IMR-90 (cell line): ENCODE data around the gene TPCN1. TPM values are rescaled to one million over a fixed set of nuclear protein-coding genes. Genes with fewer than 3 reads are reported as not detected.

Experiments used
- ATAC-seq: fragments of 200-7000 bp; cut with Tn5 transposase; 2 replicates; pipeline ENCODE4 v1.9.1; 2020; ENCODE audit warnings: low read depth, mild to moderate bottlenecking, moderate library complexity
- BruUV-seq: library from RNA; stranded (reverse); fragments of 400-500 nt; replicated peaks from 2 replicates; lab custom pipeline; 2021; lab: Mats Ljungman, UMichigan
- CTCF ChIA-PET: fragments of 300-600 bp; formaldehyde crosslinking; extraction: SDS; loops from one replicate; lab custom pipeline; 2021; ENCODE audit warnings: antibody characterized with exemption; lab: Yijun Ruan, JAX
- POLR2A ChIA-PET: fragments of 300-600 bp; sonication (Branson Sonifier 250); formaldehyde crosslinking; loops from one replicate; lab custom pipeline; 2022; ENCODE audit warnings: antibody characterized with exemption; ENCODE audit not compliant: unreplicated experiment; lab: Charles Lee
- DNase-seq: peaks from one replicate; pipeline ENCODE4 v3.0.0; 2013
- H2AFZ ChIP-seq: replicated peaks from 2 replicates; pipeline ENCODE3; 2013; ENCODE audit warnings: low read length, mild to moderate bottlenecking; ENCODE audit not compliant: poor library complexity
- H2AK5ac ChIP-seq: 2 replicates; pipeline ENCODE4 v1.6.1; 2013; ENCODE audit warnings: low read depth, low read length, inconsistent platforms
- H2AK9ac ChIP-seq: replicated peaks from 2 replicates; pipeline ENCODE3; 2013; ENCODE audit warnings: mild to moderate bottlenecking, low read depth, low read length, moderate library complexity; ENCODE audit not compliant: poor library complexity
- H2BK120ac ChIP-seq: 2 replicates; pipeline ENCODE4 v1.6.1; 2013; ENCODE audit warnings: low read depth, low read length, inconsistent platforms
- H2BK15ac ChIP-seq: 3 replicates; pipeline ENCODE4 v1.6.1; 2013; ENCODE audit warnings: low read depth, low read length, inconsistent platforms
- H2BK20ac ChIP-seq: 2 replicates; pipeline ENCODE4 v1.6.1; 2013; ENCODE audit warnings: low read depth, mild to moderate bottlenecking, inconsistent platforms, low read length, moderate library complexity
- H2BK5ac ChIP-seq: 2 replicates; pipeline ENCODE4 v1.6.1; 2013; ENCODE audit warnings: mild to moderate bottlenecking, low read depth, low read length, inconsistent platforms; ENCODE audit not compliant: poor library complexity, severe bottlenecking
- H3K14ac ChIP-seq: replicated peaks from 2 replicates; pipeline ENCODE4 v1.6.1; 2013; ENCODE audit warnings: low read depth, low read length, inconsistent platforms
- H3K18ac ChIP-seq: 2 replicates; pipeline ENCODE4 v1.6.1; 2013; ENCODE audit warnings: low read depth, low read length, control low read depth
- H3K23ac ChIP-seq: 2 replicates; pipeline ENCODE4 v1.6.1; 2013; ENCODE audit warnings: low read depth, low read length, inconsistent platforms
- H3K27ac ChIP-seq: 2 replicates; pipeline ENCODE4 v1.5.1; 2013; ENCODE audit warnings: mild to moderate bottlenecking, control low read depth, low read length; ENCODE audit not compliant: insufficient read depth
- H3K27me3 ChIP-seq: 2 replicates; pipeline ENCODE4 v1.6.1; 2013; ENCODE audit warnings: low read length; ENCODE audit not compliant: control insufficient read depth, insufficient read depth
- H3K36me3 ChIP-seq: 2 replicates; pipeline ENCODE4 v1.6.1; 2013; ENCODE audit warnings: low read length, mixed read lengths; ENCODE audit not compliant: control insufficient read depth, insufficient read depth
- H3K4ac ChIP-seq: 2 replicates; pipeline ENCODE4 v1.6.1; 2013; ENCODE audit warnings: low read depth, low read length, inconsistent platforms
- H3K4me1 ChIP-seq: 2 replicates; pipeline ENCODE4 v1.6.1; 2013; ENCODE audit warnings: low read length, mixed read lengths; ENCODE audit not compliant: control insufficient read depth, insufficient read depth
- H3K4me2 ChIP-seq: 2 replicates; pipeline ENCODE4 v1.6.1; 2013; ENCODE audit warnings: low read depth, mild to moderate bottlenecking, control low read depth, low read length, moderate library complexity
- H3K4me3 ChIP-seq: 2 replicates; pipeline ENCODE4 v1.5.1; 2013; ENCODE audit warnings: low read depth, mild to moderate bottlenecking, control low read depth, low read length, moderate library complexity; ENCODE audit not compliant: insufficient read depth
- H3K56ac ChIP-seq: 2 replicates; pipeline ENCODE4 v1.6.1; 2013; ENCODE audit warnings: low read length, inconsistent platforms; ENCODE audit not compliant: insufficient read depth; ENCODE audit errors: extremely low read depth
- H3K79me1 ChIP-seq, 2 experiments: 2 replicates each; pipeline ENCODE4 v1.6.1; 2013; ENCODE audit warnings: low read length in 2 of 2, inconsistent platforms in 1 of 2, low read depth in 1 of 2
- H3K9ac ChIP-seq: 2 replicates; pipeline ENCODE4 v1.6.1; 2013; ENCODE audit warnings: low read depth, low read length, control low read depth
- H3K9me1 ChIP-seq: 2 replicates; pipeline ENCODE4 v1.6.1; 2013; ENCODE audit warnings: low read length, inconsistent platforms; ENCODE audit not compliant: insufficient read depth
- H3K9me3 ChIP-seq: 2 replicates; pipeline ENCODE4 v1.6.1; 2013; ENCODE audit warnings: low read length; ENCODE audit not compliant: control insufficient read depth, insufficient read depth
- H4K20me1 ChIP-seq: 2 replicates; pipeline ENCODE4 v1.6.1; 2013; ENCODE audit warnings: low read length, inconsistent platforms; ENCODE audit not compliant: insufficient read depth
- H4K5ac ChIP-seq: 2 replicates; pipeline ENCODE4 v1.6.1; 2013; ENCODE audit warnings: mild to moderate bottlenecking, low read depth, low read length, control low read depth
- H4K8ac ChIP-seq, 2 experiments: 2 replicates each; pipeline ENCODE4 v1.6.1; 2013; ENCODE audit warnings: low read depth in 2 of 2, low read length in 2 of 2, control low read depth in 1 of 2, inconsistent platforms in 1 of 2
- H4K91ac ChIP-seq: 2 replicates; pipeline ENCODE4 v1.6.1; 2013; ENCODE audit warnings: low read depth, low read length, inconsistent platforms; ENCODE audit not compliant: insufficient read depth
- ELK1 ChIP-seq: fragments of 150-350 bp; IDR thresholded peaks from 2 replicates; pipeline ENCODE4 v1.6.1; 2016; ENCODE audit warnings: low read depth, mild to moderate bottlenecking, low read length, moderate library complexity, borderline replicate concordance
- USF2 ChIP-seq: fragments of 150-350 bp; IDR thresholded peaks from 2 replicates; pipeline ENCODE4 v1.6.1; 2017; ENCODE audit warnings: mild to moderate bottlenecking, antibody characterized with exemption, low read length, low read depth
- WGBS, 2 experiments: methylation state at CpG; one replicate each; pipeline versions ENCODE4 v1.1.5 to v1.1.7; 2013; ENCODE audit warnings: missing lambda C conversion rate in 2 of 2; ENCODE audit not compliant: insufficient read length in 1 of 2; ENCODE audit errors: extremely low coverage in 2 of 2; 5-methylcytosine and 5-hydroxymethylcytosine counted together
- dilution Hi-C: fragments of 300-500 bp; cut with HindIII; formaldehyde crosslinking; loops from one replicate; pipeline ENCODE4 v1.14.3; 2018; ENCODE audit warnings: low sequenced_read_pairs; ENCODE audit not compliant: unreplicated experiment
- in situ Hi-C: fragments of 300-500 bp; cut with MboI; formaldehyde crosslinking; loops from 3 replicates; pipeline ENCODE4 v1.14.3; 2019; ENCODE audit warnings: low sequenced_read_pairs, inconsistent platforms, mixed read lengths
- intact Hi-C: fragments of 100-400 bp; cut with micrococcal nuclease; formaldehyde crosslinking; loops from 2 replicates; pipeline ENCODE4 v1.10.0; 2022
- polyA plus RNA-seq, 3 experiments: library from polyadenylated mRNA; depleted of rRNA; stranded (reverse); fragments of >200 nt; gene quantifications; 2 replicates each; pipeline ENCODE4 v1.2.3, GENCODE V29; 2012; ENCODE audit warnings: low replicate concordance in 1 of 3
- total RNA-seq: library from RNA; depleted of rRNA; stranded (reverse); fragments of >200 nt; gene quantifications from 2 replicates; pipeline ENCODE4 v1.2.3, GENCODE V29; 2012

The TPCN1 gene
- total and polyA plus RNA-seq, 2 of the 4 experiments (the other 2 are of a cell fraction) = 2.0 to 13.2 TPM

GRCh38 chr12:113190761-113191160, 30.5 kb upstream of the TPCN1 start:
- peaks cover 13% of the 10 kb centered on the region for H3K4me1 ChIP-seq
- DNase-seq (peak; percentile 45), ATAC-seq (no peak)
- H2BK120ac ChIP-seq = no peak overlapping the region
- H3K36me3 ChIP-seq = peaks cover 13% of the 10 kb centered on the region
- no peak overlapping the region for H2BK5ac ChIP-seq
- H4K5ac ChIP-seq = no peak overlapping the region
- no peak overlapping the region for H4K8ac ChIP-seq
- TF ChIP-seq USF2 = peak; percentile 83
- no peak for TF ChIP-seq ELK1
- H3K23ac ChIP-seq = no peak overlapping the region
- ChIA-PET CTCF (no interaction called here), POLR2A (no interaction called here)
- H3K14ac ChIP-seq = no peak overlapping the region
- no peak overlapping the region for H4K91ac ChIP-seq
- BruUV-seq = no TSS peak
- H2AFZ ChIP-seq = no peak overlapping the region
- dilution Hi-C loops (no loop called here), intact Hi-C loops (loop anchor here (10.0 kb wide), 1 partner anchor 164 kb away; the partner anchor contains the start of gene PLBD2), in situ Hi-C loops (loop anchor here (25.0 kb wide), 1 partner anchor 1222 kb away; the partner anchor contains the start of gene TBX5)
- no peak overlapping the region for H3K4me3 ChIP-seq
- H2BK15ac ChIP-seq = no peak overlapping the region
- no peak overlapping the region for H3K27ac ChIP-seq
- no peak overlapping the region for H3K9ac ChIP-seq
- H3K4ac ChIP-seq = no peak overlapping the region
- no peak overlapping the region for H2BK20ac ChIP-seq
- no peaks in the 10 kb centered on the region for H3K9me3 ChIP-seq
- no peak overlapping the region for H3K18ac ChIP-seq
- no peak overlapping the region for H2AK9ac ChIP-seq
- H3K56ac ChIP-seq = no peak overlapping the region
- peaks cover 5% of the 10 kb centered on the region; the same call in 1 of the 2 replicates for H3K9me1 ChIP-seq
- no peak overlapping the region for H2AK5ac ChIP-seq
- H3K27me3 ChIP-seq = no peaks in the 10 kb centered on the region
- H4K20me1 ChIP-seq = no peaks in the 10 kb centered on the region
- WGBS, 2 experiments = 60% methylated on average over 1 of the region's 4 CpGs; no CpG with 5 or more reads in 1 of the 2 experiments
- H3K79me1 ChIP-seq = peaks cover 23 to 35% of the 10 kb centered on the region in 2 experiments
- H3K4me2 ChIP-seq = no peak overlapping the region
